ENCODE measurements around the gene LRRIQ4.

LRRIQ4 gene

GRCh38 chr3:169822091-169822490 is 9.4 kb downstream of the LRRIQ4 start:
- TF ChIP-seq CTCF (conservative IDR thresholded peaks at IDR 0.05; ENCODE audit: low read depth) = no peak
- POLR2A ChIA-PET (ENCODE audit: low non-redundant PET) = no interaction called here
- DNase-seq (ENCODE audit: low spot score) = no peak
- H3K27ac ChIP-seq = no peak overlapping the region
- CTCF ChIA-PET = no interaction called here

- no peak for TF ChIP-seq CTCF (conservative IDR thresholded peaks at IDR 0.05; ENCODE audit: low read depth)
- no peak overlapping the region for H3K27ac ChIP-seq
- CTCF ChIA-PET = no interaction called here
- no peak for DNase-seq (ENCODE audit: low spot score)
- POLR2A ChIA-PET (ENCODE audit: low non-redundant PET) = no interaction called here
Measured at GRCh38 chr3:169822540-169822939, 9.9 kb downstream of the LRRIQ4 start.

- ChIA-PET CTCF (no interaction called here), POLR2A (ENCODE audit: low non-redundant PET) (interaction anchor here (0.6 kb wide), 1 partner anchor 250 kb away, joined by 10 read pairs; no protein-coding TSS in a partner anchor)
- no peak for DNase-seq (ENCODE audit: low spot score)
- no peak for TF ChIP-seq CTCF (conservative IDR thresholded peaks at IDR 0.05; ENCODE audit: low read depth)
- H3K27ac ChIP-seq = no peak overlapping the region
Measured at GRCh38 chr3:169822983-169823382, 10.3 kb downstream of the LRRIQ4 start.

- no peak overlapping the region for H3K27ac ChIP-seq
- DNase-seq (ENCODE audit: low spot score) = no peak
- no peak for TF ChIP-seq CTCF (conservative IDR thresholded peaks at IDR 0.05; ENCODE audit: low read depth)
- POLR2A ChIA-PET (ENCODE audit: low non-redundant PET) = no interaction called here
- CTCF ChIA-PET = no interaction called here
Measured at GRCh38 chr3:169825316-169825715, 12.6 kb downstream of the LRRIQ4 start.

GRCh38 chr3:169827712-169828111 is 15.0 kb downstream of the LRRIQ4 start:
- no peak for TF ChIP-seq CTCF (conservative IDR thresholded peaks at IDR 0.05; ENCODE audit: low read depth)
- ChIA-PET POLR2A (ENCODE audit: low non-redundant PET) (no interaction called here), CTCF (no interaction called here)
- H3K27ac ChIP-seq = no peak overlapping the region
- no peak for DNase-seq (ENCODE audit: low spot score)

GRCh38 chr3:169835533-169835932 is 22.9 kb downstream of the LRRIQ4 start:
- no peak for DNase-seq (ENCODE audit: low spot score)
- CTCF ChIA-PET = no interaction called here
- no peak for TF ChIP-seq CTCF (conservative IDR thresholded peaks at IDR 0.05; ENCODE audit: low read depth)
- H3K27ac ChIP-seq = no peak overlapping the region
- POLR2A ChIA-PET (ENCODE audit: low non-redundant PET) = no interaction called here

All from RWPE1 (cell line).